ENCODE data around the gene CNOT4.
"Not testable (repeated sequence)": the region's sequence is repeated elsewhere in the genome, so short reads cannot be mapped to it uniquely, and the experiment has no call there.

Gene CNOT4

DNA sequence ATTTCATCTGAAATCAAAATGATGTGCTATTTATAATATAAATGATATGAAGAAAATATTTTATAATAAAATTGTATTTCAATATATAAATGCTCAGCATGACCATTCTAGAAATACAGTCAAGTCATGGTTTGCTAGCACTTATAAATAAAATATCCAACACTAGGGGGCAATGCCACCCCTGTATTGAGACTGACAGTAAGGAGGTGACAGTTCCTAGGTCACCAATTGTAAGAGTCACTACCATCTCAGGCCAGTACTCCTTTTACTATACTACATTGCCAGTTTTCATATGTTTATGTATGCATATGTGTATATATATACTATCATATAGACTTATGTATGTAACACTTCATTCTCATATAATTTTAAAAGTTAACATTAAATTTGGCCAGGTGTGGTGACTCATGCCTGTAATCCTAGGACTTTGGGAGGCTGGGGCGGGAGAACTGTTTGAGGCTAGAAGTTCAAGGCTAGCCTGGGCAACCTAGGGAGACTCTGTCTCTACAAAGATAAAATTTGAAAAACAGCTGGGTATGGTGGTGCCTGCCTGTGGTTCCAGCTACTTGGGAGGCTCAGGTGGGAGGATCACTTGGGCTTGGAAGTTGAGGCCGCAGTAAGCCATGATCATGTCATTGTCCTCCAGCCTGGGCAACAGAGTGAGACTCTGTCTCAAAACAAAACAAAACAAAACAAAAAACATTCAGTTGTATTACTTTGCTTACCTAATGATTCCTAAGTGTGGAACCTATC, 2.4 kb upstream of the CNOT4 start:
- DNase-seq (ENCODE audit: low read depth in 2 of 2), result peak in 1 of 2 donors; percentile 13

DNA sequence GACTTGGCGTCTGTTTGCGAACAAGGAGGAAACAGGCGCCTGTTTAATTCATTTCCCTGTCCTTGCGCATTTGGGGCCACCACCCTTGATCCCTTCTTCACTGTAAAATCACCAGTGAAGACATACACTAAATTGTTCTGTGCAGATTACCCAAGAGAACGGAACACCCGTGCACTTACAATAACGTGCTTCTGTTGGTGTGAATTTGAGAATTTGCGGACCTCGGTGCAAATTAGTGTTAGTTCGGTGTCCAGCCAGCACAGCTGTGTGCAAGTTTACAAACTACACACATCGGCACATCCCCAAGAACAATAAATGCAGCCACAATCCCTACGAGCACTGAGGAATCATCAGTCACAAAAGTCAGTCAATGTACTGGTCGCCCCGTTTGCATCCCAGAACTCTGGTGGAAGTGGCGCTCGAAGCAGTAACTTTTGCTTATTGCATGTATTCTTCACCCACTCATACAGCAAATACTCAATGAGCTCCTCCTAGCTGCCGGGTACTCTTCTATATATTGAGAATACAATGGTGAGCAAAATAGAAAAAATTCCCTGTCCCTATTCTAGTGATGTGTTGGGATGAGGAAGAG, 786 bp upstream of the CNOT4 start:
- no peak for DNase-seq (ENCODE audit: low read depth in 2 of 2)

DNA sequence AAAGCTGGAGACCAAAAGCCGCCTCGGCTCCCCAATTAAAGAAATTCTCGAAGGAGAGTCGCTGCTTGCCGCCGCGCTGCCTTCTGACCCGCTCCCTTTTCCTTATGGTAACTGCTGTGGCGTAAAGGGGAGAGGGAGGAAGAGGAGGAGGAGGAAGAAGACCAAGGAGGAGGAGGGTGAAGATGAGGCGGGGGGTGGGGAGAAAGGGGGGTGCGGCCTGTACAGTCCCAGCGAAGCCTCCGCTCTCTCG, 388 bp downstream of the CNOT4 start:
- DNase-seq (ENCODE audit: low read depth in 2 of 2), result no peak

GRCh38 chr7:135508883-135509588, 866 bp downstream of the CNOT4 start:
- DNase-seq (ENCODE audit: low read depth in 2 of 2), result peak in 1 of 2 donors; percentile 3

- DNase-seq (ENCODE audit: low read depth in 2 of 2), result no peak
Measured at GRCh38 chr7:135501402-135501801, 8.5 kb downstream of the CNOT4 start.

DNA sequence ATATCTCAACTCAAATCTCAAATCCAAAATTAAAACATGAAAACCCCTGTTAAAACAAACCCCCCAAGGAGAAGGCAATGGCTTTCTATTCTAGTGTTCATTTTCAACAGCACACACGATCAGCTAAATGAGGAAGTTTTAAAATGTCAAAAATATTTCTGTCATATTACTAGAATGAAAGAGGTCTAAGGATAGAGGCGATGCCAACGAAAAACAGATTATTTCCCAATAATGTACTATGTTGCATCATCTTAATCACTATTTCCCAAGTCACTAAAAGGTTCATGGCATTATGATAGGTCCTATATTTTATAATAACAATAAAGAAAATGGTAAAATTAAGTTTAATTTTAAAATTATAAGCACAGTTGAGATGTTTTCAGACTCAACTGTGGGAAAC, 10.1 kb downstream of the CNOT4 start:
- DNase-seq (ENCODE audit: low read depth in 2 of 2), result no peak

DNA sequence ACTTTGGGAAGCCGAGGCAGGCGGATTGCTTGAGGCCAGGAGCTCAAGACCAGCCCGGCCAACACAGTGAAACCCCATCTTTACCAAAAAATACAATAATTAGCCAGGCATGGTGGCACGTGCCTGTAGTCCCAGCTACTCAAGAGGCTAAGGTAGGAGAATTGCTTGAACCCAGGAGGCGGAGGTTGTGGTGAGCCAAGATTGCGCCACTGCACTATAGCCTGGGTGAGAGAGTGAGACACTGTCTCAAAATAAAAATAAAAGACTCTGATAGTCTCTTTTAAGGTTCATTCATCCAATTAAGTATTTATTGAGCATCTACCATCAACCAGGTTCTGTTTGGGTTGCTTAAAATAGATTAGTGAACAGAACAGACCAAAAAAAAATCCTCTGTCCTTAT, 12.7 kb downstream of the CNOT4 start:
- not testable (repeated sequence) for DNase-seq (ENCODE audit: low read depth in 2 of 2)

DNA sequence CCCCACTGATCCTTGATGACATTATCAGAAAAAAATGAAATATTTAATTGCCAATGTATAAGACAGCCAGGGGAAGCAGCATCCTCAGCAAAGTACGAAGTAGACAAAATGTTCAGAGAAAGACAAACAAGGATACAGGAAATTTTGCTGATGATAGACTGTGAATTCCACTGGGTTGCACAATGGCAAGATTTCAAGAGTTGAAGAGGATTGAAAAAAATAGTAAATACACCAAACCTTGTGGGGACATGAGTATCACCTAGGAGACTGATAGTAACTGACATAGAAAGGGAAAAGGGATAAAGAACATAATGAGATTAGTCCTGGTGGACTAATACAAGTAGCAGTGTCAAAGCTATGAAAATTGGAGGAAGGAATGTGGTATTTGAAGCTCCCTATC, 16.5 kb downstream of the CNOT4 start:
- no peak for DNase-seq (ENCODE audit: low read depth in 2 of 2)

- DNase-seq (ENCODE audit: low read depth in 2 of 2), result no peak
Measured at GRCh38 chr7:135492151-135492550, 17.8 kb downstream of the CNOT4 start.

GRCh38 chr7:135490783-135491182, 19.1 kb downstream of the CNOT4 start:
- no peak for DNase-seq (ENCODE audit: low read depth in 2 of 2)

- DNase-seq (ENCODE audit: low read depth in 2 of 2), result no peak
Measured at GRCh38 chr7:135489791-135490190, 20.1 kb downstream of the CNOT4 start.

GRCh38 chr7:135486261-135486920, 23.5 kb downstream of the CNOT4 start:
- no peak for DNase-seq (ENCODE audit: low read depth in 2 of 2)

GRCh38 chr7:135481598-135481979, 28.3 kb downstream of the CNOT4 start:
- no peak for DNase-seq (ENCODE audit: low read depth in 2 of 2)

DNA sequence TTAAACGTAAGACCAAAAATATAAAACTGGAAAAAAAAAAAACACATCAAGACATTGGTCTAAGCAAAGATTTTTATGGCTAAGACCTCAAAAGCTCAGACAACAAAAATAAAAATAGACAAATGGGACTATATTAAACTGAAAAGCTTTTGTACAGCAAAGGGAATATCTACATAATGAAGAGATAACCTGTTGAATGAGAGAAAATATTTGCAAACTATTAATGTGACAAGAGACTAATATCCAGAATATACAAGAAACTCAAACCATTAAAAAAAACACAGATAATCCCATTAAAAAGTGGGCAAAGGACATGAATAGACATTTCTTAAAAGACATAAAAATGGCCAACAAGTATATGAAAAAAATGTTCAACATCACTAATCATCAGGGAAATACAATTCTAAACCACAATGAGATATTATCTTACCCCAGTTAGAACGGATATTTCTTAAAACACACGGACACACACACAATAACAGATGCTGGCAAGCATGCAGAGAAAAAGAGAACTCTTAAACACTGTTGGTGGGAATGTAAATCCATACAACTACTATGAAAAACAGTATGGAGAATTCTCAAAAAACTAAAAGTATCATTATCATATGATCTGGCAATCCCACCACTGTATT, 28.8 kb downstream of the CNOT4 start:
- no peak for DNase-seq (ENCODE audit: low read depth in 2 of 2)

GRCh38 chr7:135475521-135475920, 34.4 kb downstream of the CNOT4 start:
- no peak for DNase-seq (ENCODE audit: low read depth in 2 of 2)

DNA sequence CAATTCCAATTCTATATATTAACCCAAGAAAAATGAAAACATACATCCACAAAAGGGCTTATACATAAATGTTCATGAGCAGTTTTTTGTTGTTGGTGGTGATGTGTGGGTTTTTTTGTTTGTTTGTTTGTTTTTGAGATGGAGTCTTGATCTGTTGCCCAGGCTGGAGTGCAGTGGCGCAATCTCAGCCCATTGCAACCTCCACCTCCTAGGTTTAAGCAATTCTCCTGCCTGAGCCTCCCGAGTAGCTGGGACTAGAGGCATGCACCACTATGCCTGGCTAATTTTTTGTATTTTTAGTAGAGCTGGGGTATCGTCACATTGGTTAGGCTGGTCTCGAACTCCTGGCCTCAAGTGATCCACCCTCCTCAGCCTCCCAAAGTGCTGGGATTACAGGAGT, 40.2 kb downstream of the CNOT4 start:
- not testable (repeated sequence) for DNase-seq (ENCODE audit: low read depth in 2 of 2)

DNA sequence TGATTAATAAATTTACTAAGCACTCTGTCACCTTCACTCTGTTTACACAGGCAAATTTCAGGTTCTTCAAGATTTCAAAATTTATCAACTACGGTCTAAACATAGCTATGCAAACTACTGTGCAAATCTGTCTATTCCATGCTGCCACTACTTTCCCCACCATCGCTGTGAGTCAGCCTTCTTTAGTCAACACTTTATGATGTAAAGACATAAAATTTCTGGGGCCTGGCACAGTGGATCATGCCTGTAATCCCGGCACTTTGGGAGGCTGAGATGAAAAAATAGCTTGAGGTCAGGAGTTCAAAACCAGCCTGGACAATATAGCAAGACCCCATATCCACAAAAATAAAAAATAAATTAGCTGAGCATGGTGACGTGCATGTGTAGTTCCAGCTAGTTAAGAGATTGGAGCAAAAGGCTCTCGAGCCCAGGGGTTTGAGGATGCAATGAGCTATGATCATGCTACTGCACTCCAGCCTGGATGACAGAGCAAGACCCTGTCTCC, 42.6 kb downstream of the CNOT4 start:
- no peak for DNase-seq (ENCODE audit: low read depth in 2 of 2)

DNA sequence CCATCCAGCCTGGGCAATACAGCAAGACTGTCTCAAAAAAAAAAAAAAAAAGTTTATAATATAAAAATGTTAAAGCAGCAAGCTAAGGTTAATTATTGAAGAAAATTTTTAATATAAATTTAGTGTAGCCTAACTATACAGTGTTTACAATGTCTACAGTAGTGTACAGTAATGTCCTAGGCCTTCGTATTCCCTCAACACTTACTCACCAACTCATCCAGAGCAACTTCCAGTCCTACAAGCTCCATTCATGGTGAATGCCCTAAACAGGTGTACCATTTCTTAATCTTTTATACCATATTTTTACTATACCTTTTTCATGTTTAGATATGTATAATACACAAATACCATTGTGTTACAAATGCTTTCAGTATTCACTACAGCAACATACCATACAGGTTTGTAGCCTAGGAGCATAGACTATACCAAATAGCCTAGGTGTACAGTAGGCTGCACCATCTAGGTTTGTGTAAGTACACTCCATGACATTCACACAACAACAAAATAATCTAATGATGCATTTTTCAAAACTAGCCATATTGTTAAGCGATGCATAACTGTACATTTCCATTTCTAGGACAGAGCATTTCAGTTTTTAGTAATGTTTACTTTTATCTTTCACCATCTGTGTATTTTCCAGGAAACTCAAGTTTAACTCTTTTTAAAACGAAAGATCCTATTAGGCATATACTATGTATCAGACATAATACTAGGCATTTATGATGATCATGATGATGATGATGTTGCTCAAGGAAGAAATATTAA, 43.3 kb downstream of the CNOT4 start:
- no peak for DNase-seq (ENCODE audit: low read depth in 2 of 2)

GRCh38 chr7:135463908-135464307, 46.0 kb downstream of the CNOT4 start:
- no peak for DNase-seq (ENCODE audit: low read depth in 2 of 2)

DNA sequence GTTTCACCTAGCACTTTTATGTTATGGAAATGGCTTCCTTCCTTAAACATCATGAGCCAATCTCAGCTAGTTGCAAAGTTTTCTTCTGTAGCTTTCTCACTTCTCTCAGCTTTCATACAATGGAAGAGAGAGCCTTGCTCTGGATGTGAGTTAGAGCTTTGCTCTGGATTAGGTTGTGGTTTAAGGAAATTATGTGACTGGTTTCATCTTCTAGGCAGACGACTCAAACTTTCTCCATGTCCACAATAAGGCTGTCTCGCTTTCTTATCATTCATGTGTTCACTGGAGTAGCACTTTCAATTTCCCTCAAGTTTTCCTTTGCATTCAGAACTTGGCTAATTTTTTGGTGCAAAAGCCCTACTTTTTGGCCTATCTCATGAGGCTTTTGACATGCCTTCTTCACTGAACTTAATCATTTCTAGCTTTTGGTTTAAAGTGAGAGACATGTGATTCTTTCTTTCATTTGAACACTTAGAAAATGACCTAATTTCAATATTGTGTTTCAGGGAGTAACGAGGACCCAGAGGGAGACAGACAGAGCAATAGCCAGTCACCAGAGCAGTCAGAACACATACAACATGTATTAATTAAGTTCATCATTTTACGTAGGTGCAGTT, 49.8 kb downstream of the CNOT4 start:
- no peak for DNase-seq (ENCODE audit: low read depth in 2 of 2)

DNA sequence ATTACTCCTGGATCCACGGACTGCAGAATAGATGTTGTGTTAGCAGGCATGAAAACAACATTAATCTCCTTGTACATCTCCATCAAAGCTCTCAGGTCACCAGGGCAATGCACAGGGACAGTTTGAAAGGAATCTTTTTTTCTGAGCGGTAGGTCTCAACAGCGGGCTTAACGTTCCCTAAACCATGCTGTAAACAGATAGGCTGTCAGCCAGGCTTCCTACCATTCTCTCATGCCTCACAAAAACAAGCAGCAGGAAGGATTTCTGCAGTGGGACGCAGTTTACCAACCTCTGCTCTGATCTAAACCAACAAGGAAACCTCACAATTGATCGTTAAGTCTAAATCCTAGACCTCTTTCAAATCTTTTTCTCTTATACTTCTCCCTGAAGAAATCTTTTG, 50.8 kb downstream of the CNOT4 start:
- DNase-seq (ENCODE audit: low read depth in 2 of 2), result no peak
